Naive B cell (primary cell): ENCODE data around the gene ZBTB16. TPM values are rescaled to one million over a fixed set of nuclear protein-coding genes. Genes with fewer than 3 reads are reported as not detected.

Experiments used
- ATAC-seq, 2 donors: fragments of 150-1000 bp; cut with Tn5 transposase; 2 replicates each; pipeline ENCODE4 v1.10.0; 2021; ENCODE audit warnings: low read depth in 2 of 2, mild to moderate bottlenecking in 2 of 2, moderate library complexity in 2 of 2
- DNase-seq: peaks from one replicate; pipeline ENCODE4 v3.0.0; 2022
- H3K27ac Mint-ChIP-seq, 6 donors: one replicate each; pipeline ENCODE4 v1.8.0; 2020 to 2022; ENCODE audit warnings: mild to moderate bottlenecking in 6 of 6, mixed read lengths in 6 of 6, moderate library complexity in 5 of 6, inconsistent platforms in 2 of 6
- H3K27me3 Mint-ChIP-seq, 3 donors: one replicate each; pipeline ENCODE4 v1.8.0; 2021 to 2022; ENCODE audit warnings: mixed read lengths in 3 of 3, mild to moderate bottlenecking in 1 of 3
- H3K36me3 Mint-ChIP-seq, 2 donors: one replicate each; pipeline ENCODE4 v1.8.0; 2020 to 2022; ENCODE audit warnings: mixed read lengths in 2 of 2, inconsistent platforms in 1 of 2, mild to moderate bottlenecking in 1 of 2
- H3K4me1 Mint-ChIP-seq, 3 donors: one replicate each; pipeline ENCODE4 v1.8.0; 2020 to 2022; ENCODE audit warnings: mixed read lengths in 3 of 3, inconsistent platforms in 1 of 3, mild to moderate bottlenecking in 1 of 3, moderate library complexity in 1 of 3
- H3K4me3 Mint-ChIP-seq, 8 donors: one replicate each; pipeline ENCODE4 v1.8.0; 2020 to 2022; ENCODE audit warnings: mild to moderate bottlenecking in 8 of 8, mixed read lengths in 8 of 8, moderate library complexity in 8 of 8, inconsistent platforms in 2 of 8
- H3K9me3 Mint-ChIP-seq, 7 donors: one replicate each; pipeline ENCODE4 v1.8.0; 2020 to 2022; ENCODE audit warnings: mixed read lengths in 7 of 7, mild to moderate bottlenecking in 5 of 7, inconsistent platforms in 2 of 7, moderate library complexity in 1 of 7
- polyA plus RNA-seq, 6 donors: library from polyadenylated mRNA; unstranded; fragments of 300-500 nt; fragmentation: Illumina TruSeq; gene quantifications; one replicate each; pipeline ENCODE4 v1.2.3, GENCODE V29; 2021; ENCODE audit warnings: low read depth in 6 of 6

The ZBTB16 gene
- polyA plus RNA-seq, 6 donors from 2014 or later = 10.0 to 178 (median 50.5) TPM

GRCh38 chr11:114083391-114084252 is 24.1 kb downstream of the ZBTB16 start:
- H3K27ac Mint-ChIP-seq = peak overlapping the region in 5 of 6 donors; percentile 33 to 79 (median 72)
- no peaks in the 10 kb centered on the region for H3K9me3 Mint-ChIP-seq
- peaks cover 46 to 55% (median 55%) of the 10 kb centered on the region in 3 donors for H3K4me1 Mint-ChIP-seq
- no peak for DNase-seq
- ATAC-seq = peak; percentile 59 to 60
- H3K27me3 Mint-ChIP-seq = peaks cover 6 to 28% (median 9%) of the 10 kb centered on the region in 3 donors
- peaks cover 11 to 18% of the 10 kb centered on the region in 2 donors for H3K36me3 Mint-ChIP-seq
- peak overlapping the region; percentile 56 to 94 (median 82) for H3K4me3 Mint-ChIP-seq

GRCh38 chr11:114084414-114084813 is 24.9 kb downstream of the ZBTB16 start:
- H3K27ac Mint-ChIP-seq = no peak overlapping the region
- no peak for DNase-seq
- H3K36me3 Mint-ChIP-seq = peaks cover 11 to 18% of the 10 kb centered on the region in 2 donors
- H3K9me3 Mint-ChIP-seq = no peaks in the 10 kb centered on the region
- H3K4me1 Mint-ChIP-seq = peaks cover 46 to 52% (median 50%) of the 10 kb centered on the region in 3 donors
- peaks cover 6 to 24% (median 9%) of the 10 kb centered on the region in 3 donors for H3K27me3 Mint-ChIP-seq
- ATAC-seq = no peak
- H3K4me3 Mint-ChIP-seq = peak overlapping the region in 1 of 8 donors; percentile 54

GRCh38 chr11:114085965-114086793 is 26.7 kb downstream of the ZBTB16 start:
- H3K27ac Mint-ChIP-seq = no peak overlapping the region
- DNase-seq (no peak), ATAC-seq (no peak)
- no peaks in the 10 kb centered on the region for H3K9me3 Mint-ChIP-seq
- H3K4me1 Mint-ChIP-seq = peaks cover 33 to 39% (median 38%) of the 10 kb centered on the region in 3 donors
- no peak overlapping the region for H3K4me3 Mint-ChIP-seq
- peaks cover 11 to 17% of the 10 kb centered on the region in 2 donors for H3K36me3 Mint-ChIP-seq
- peaks cover 6 to 24% (median 8%) of the 10 kb centered on the region in 3 donors for H3K27me3 Mint-ChIP-seq

GRCh38 chr11:114087025-114087424 is 27.5 kb downstream of the ZBTB16 start:
- DNase-seq (no peak), ATAC-seq (no peak)
- Mint-ChIP-seq H3K4me1 (peaks cover 32 to 39% (median 33%) of the 10 kb centered on the region in 3 donors), H3K27ac (peak overlapping the region in 2 of 6 donors; percentile 44 to 81), H3K27me3 (peaks cover 0 to 15% (median 6%) of the 10 kb centered on the region in 3 donors), H3K9me3 (no peaks in the 10 kb centered on the region), H3K4me3 (peak overlapping the region in 1 of 8 donors; percentile 45), H3K36me3 (peaks cover 9 to 11% of the 10 kb centered on the region in 2 donors)

GRCh38 chr11:114088216-114088615 is 28.7 kb downstream of the ZBTB16 start:
- peaks cover 0 to 6% (median 6%) of the 10 kb centered on the region in 3 donors for H3K27me3 Mint-ChIP-seq
- peak overlapping the region in 1 of 8 donors; percentile 37 for H3K4me3 Mint-ChIP-seq
- peaks cover 24 to 30% (median 27%) of the 10 kb centered on the region in 3 donors for H3K4me1 Mint-ChIP-seq
- no peak for DNase-seq
- ATAC-seq = no peak
- H3K27ac Mint-ChIP-seq = no peak overlapping the region
- H3K9me3 Mint-ChIP-seq = no peaks in the 10 kb centered on the region
- H3K36me3 Mint-ChIP-seq = peaks cover 9 to 11% of the 10 kb centered on the region in 2 donors

- peaks cover 18 to 26% (median 21%) of the 10 kb centered on the region in 3 donors for H3K4me1 Mint-ChIP-seq
- H3K36me3 Mint-ChIP-seq = peaks cover 9 to 11% of the 10 kb centered on the region in 2 donors
- peaks cover 0 to 1% (median under 1%) of the 10 kb centered on the region in 3 donors for H3K27me3 Mint-ChIP-seq
- no peaks in the 10 kb centered on the region for H3K9me3 Mint-ChIP-seq
- no peak overlapping the region for H3K4me3 Mint-ChIP-seq
- no peak overlapping the region for H3K27ac Mint-ChIP-seq
- DNase-seq (no peak), ATAC-seq (no peak)
These were observed 29.3 kb downstream of the ZBTB16 start for GRCh38 chr11:114088836-114089235.

- no peak for ATAC-seq
- DNase-seq = no peak
- Mint-ChIP-seq H3K36me3 (peaks cover 9 to 11% of the 10 kb centered on the region in 2 donors), H3K4me3 (peak overlapping the region in 1 of 8 donors; percentile 54), H3K9me3 (no peaks in the 10 kb centered on the region), H3K4me1 (peaks cover 14 to 25% (median 16%) of the 10 kb centered on the region in 3 donors), H3K27me3 (no peaks in the 10 kb centered on the region), H3K27ac (peak overlapping the region in 2 of 6 donors; percentile 62 to 64)
These were observed 30.2 kb downstream of the ZBTB16 start for GRCh38 chr11:114089748-114090147.

GRCh38 chr11:114090225-114090910 is 30.9 kb downstream of the ZBTB16 start:
- ATAC-seq = no peak
- no peaks in the 10 kb centered on the region for H3K27me3 Mint-ChIP-seq
- H3K36me3 Mint-ChIP-seq = peaks cover 9 to 11% of the 10 kb centered on the region in 2 donors
- no peaks in the 10 kb centered on the region for H3K9me3 Mint-ChIP-seq
- peak overlapping the region in 1 of 8 donors; percentile 54 for H3K4me3 Mint-ChIP-seq
- peak overlapping the region in 2 of 6 donors; percentile 62 to 64 for H3K27ac Mint-ChIP-seq
- peaks cover 14 to 28% (median 18%) of the 10 kb centered on the region in 3 donors for H3K4me1 Mint-ChIP-seq
- DNase-seq = no peak

- H3K4me3 Mint-ChIP-seq = no peak overlapping the region
- no peaks in the 10 kb centered on the region for H3K27me3 Mint-ChIP-seq
- ATAC-seq = no peak
These were observed 31.5 kb downstream of the ZBTB16 start for GRCh38 chr11:114090976-114091375.

GRCh38 chr11:114091516-114092397 is 32.2 kb downstream of the ZBTB16 start:
- Mint-ChIP-seq H3K27me3 (no peaks in the 10 kb centered on the region), H3K36me3 (peaks cover 9 to 11% of the 10 kb centered on the region in 2 donors), H3K4me1 (peaks cover 23 to 34% (median 23%) of the 10 kb centered on the region in 3 donors), H3K4me3 (no peak overlapping the region), H3K9me3 (no peaks in the 10 kb centered on the region), H3K27ac (peak overlapping the region in 3 of 6 donors; percentile 53 to 65 (median 64))
- DNase-seq (no peak), ATAC-seq (no peak)

More at GRCh38 chr11:114090976-114091375, 31.5 kb downstream of the ZBTB16 start:
- no peak for DNase-seq
- Mint-ChIP-seq H3K4me1 (peaks cover 15 to 28% (median 19%) of the 10 kb centered on the region in 3 donors), H3K9me3 (no peaks in the 10 kb centered on the region), H3K36me3 (peaks cover 9 to 11% of the 10 kb centered on the region in 2 donors), H3K27ac (no peak overlapping the region)

GRCh38 chr11:114092478-114092877 is 33.0 kb downstream of the ZBTB16 start:
- H3K36me3 Mint-ChIP-seq = peaks cover 2 to 5% of the 10 kb centered on the region in 2 donors
- no peak overlapping the region for H3K27ac Mint-ChIP-seq
- H3K4me1 Mint-ChIP-seq = peaks cover 22 to 37% (median 27%) of the 10 kb centered on the region in 3 donors
- no peaks in the 10 kb centered on the region for H3K9me3 Mint-ChIP-seq
- no peaks in the 10 kb centered on the region for H3K27me3 Mint-ChIP-seq
- DNase-seq (no peak), ATAC-seq (no peak)
- H3K4me3 Mint-ChIP-seq = peak overlapping the region in 1 of 8 donors; percentile 52

- Mint-ChIP-seq H3K4me1 (peaks cover 23 to 37% (median 30%) of the 10 kb centered on the region in 3 donors), H3K4me3 (no peak overlapping the region)
These were observed 33.4 kb downstream of the ZBTB16 start for GRCh38 chr11:114092953-114093352.

More at GRCh38 chr11:114092953-114093352, 33.4 kb downstream of the ZBTB16 start:
- ATAC-seq (no peak), DNase-seq (no peak)
- Mint-ChIP-seq H3K27me3 (no peaks in the 10 kb centered on the region), H3K27ac (peak overlapping the region in 1 of 6 donors; percentile 47), H3K36me3 (peaks cover 0 to under 1% of the 10 kb centered on the region in 2 donors), H3K9me3 (no peaks in the 10 kb centered on the region)
